PC-9 (cell line): ENCODE data around the gene FGF1.

Source experiments
- EZH2 ChIP-seq: fragments of 200-600 bp; sonication (generic); IDR thresholded peaks from 2 replicates; pipeline ENCODE4 v1.8.0; 2017; ENCODE audit warnings: antibody characterized with exemption, low read depth
- TF ChIP-seq, protein P1 (sequence below): fragments of 200-600 bp; sonication (generic); conservative IDR thresholded peaks from 2 replicates; pipeline ENCODE4 v1.6.1; 2017; ENCODE audit warnings: mixed run types, antibody characterized with exemption, mild to moderate bottlenecking, moderate library complexity

DNA sequence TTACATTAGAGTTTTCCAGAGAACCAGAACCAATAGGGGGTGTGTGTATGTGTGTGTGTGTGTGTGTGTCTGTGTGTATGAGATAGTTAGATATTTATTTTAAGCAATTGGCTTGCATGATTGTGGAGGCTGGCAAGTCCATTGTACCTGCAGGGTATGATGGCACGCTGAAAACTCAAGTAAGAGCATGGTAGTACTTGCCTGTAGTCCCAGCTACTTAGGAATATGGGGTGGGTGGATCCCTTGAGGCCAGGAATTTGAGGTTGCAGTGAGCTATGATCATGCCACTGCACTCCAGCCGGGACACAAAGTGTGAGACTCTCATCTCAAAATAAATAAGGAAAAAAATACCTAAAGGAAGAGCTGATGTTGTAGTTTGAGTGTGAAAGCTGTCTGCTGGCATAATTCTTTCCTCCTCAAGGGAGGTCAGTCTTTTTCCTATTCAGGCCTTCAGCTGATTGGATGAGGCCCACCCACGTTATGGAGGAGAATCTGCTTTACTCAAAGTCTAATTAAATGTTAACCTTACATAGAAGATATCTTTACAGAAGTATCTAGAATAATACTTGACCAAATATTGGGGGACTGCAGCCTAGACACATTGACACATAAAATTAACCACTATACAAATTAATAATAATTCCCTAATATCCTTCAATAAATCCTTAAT is 107.6 kb downstream of the FGF1 start:
- TF ChIP-seq, protein P1, sequence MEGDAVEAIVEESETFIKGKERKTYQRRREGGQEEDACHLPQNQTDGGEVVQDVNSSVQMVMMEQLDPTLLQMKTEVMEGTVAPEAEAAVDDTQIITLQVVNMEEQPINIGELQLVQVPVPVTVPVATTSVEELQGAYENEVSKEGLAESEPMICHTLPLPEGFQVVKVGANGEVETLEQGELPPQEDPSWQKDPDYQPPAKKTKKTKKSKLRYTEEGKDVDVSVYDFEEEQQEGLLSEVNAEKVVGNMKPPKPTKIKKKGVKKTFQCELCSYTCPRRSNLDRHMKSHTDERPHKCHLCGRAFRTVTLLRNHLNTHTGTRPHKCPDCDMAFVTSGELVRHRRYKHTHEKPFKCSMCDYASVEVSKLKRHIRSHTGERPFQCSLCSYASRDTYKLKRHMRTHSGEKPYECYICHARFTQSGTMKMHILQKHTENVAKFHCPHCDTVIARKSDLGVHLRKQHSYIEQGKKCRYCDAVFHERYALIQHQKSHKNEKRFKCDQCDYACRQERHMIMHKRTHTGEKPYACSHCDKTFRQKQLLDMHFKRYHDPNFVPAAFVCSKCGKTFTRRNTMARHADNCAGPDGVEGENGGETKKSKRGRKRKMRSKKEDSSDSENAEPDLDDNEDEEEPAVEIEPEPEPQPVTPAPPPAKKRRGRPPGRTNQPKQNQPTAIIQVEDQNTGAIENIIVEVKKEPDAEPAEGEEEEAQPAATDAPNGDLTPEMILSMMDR = no peak
- no peak for TF ChIP-seq EZH2
